Neural progenitor cell (in vitro differentiated cells): Measurements from ENCODE around the gene FAM193A. TPM values are rescaled to one million over a fixed set of nuclear protein-coding genes. Genes with fewer than 3 reads are reported as not detected.

Source experiments
- DNase-seq: peaks from one replicate; pipeline ENCODE4 v3.0.0-alpha.2; 2016; ENCODE audit warnings: low spot score
- H2AFZ ChIP-seq: fragments of 200-600 bp; sonication (generic); replicated peaks from 2 replicates; pipeline ENCODE4 v1.6.1; 2016; ENCODE audit warnings: antibody characterized with exemption
- H3F3A ChIP-seq: fragments of 200-600 bp; sonication (generic); 2 replicates; pipeline ENCODE4 v1.6.1; 2016; ENCODE audit warnings: antibody characterized with exemption, low read depth
- H3K27ac ChIP-seq: fragments of 200-600 bp; sonication (generic); 2 replicates; pipeline ENCODE4 v1.5.1; 2016; ENCODE audit warnings: mild to moderate bottlenecking
- H3K27me3 ChIP-seq: fragments of 200-600 bp; sonication (generic); 2 replicates; pipeline ENCODE4 v1.6.1; 2016; ENCODE audit warnings: mild to moderate bottlenecking, moderate library complexity
- H3K36me3 ChIP-seq: fragments of 200-600 bp; sonication (generic); 2 replicates; pipeline ENCODE4 v1.5.1; 2016
- H3K4me1 ChIP-seq: fragments of 200-600 bp; sonication (generic); 2 replicates; pipeline ENCODE4 v1.6.1; 2016; ENCODE audit warnings: mixed run types
- H3K4me2 ChIP-seq: fragments of 200-600 bp; sonication (generic); 2 replicates; pipeline ENCODE4 v1.6.1; 2016
- H3K4me3 ChIP-seq: fragments of 200-600 bp; sonication (generic); 2 replicates; pipeline ENCODE4 v1.5.1; 2016
- H3K79me2 ChIP-seq: fragments of 200-600 bp; sonication (generic); 2 replicates; pipeline ENCODE4 v1.6.1; 2016; ENCODE audit warnings: low read depth
- H3K9ac ChIP-seq: fragments of 200-600 bp; sonication (generic); 2 replicates; pipeline ENCODE4 v1.6.1; 2016
- H3K9me3 ChIP-seq: fragments of 200-600 bp; sonication (generic); 2 replicates; pipeline ENCODE4 v1.5.1; 2016; ENCODE audit warnings: low read depth
- H4K20me1 ChIP-seq: fragments of 200-600 bp; sonication (generic); 2 replicates; pipeline ENCODE4 v1.6.1; 2016; ENCODE audit warnings: low read depth
- H3K27ac Mint-ChIP-seq: 3 replicates; pipeline ENCODE4 v1.8.0; 2021; ENCODE audit warnings: mixed read lengths
- H3K27me3 Mint-ChIP-seq: 2 replicates; pipeline ENCODE4 v1.8.0; 2022; ENCODE audit warnings: low read depth, mild to moderate bottlenecking, inconsistent platforms, moderate library complexity, mixed read lengths; ENCODE audit not compliant: insufficient read depth
- H3K36me3 Mint-ChIP-seq: 3 replicates; pipeline ENCODE4 v1.8.0; 2021; ENCODE audit warnings: mixed read lengths
- H3K4me1 Mint-ChIP-seq: 3 replicates; pipeline ENCODE4 v1.8.0; 2021; ENCODE audit warnings: mixed read lengths
- H3K4me3 Mint-ChIP-seq: 3 replicates; pipeline ENCODE4 v1.8.0; 2021; ENCODE audit warnings: mild to moderate bottlenecking, moderate library complexity, mixed read lengths
- H3K9me3 Mint-ChIP-seq: 3 replicates; pipeline ENCODE4 v1.8.0; 2020; ENCODE audit warnings: mixed read lengths
- CTCF ChIP-seq: fragments of 200-600 bp; sonication (generic); IDR thresholded peaks from 2 replicates; pipeline ENCODE4 v1.5.1; 2017; ENCODE audit warnings: antibody characterized with exemption, mild to moderate bottlenecking
- EZH2 ChIP-seq: fragments of 200-600 bp; sonication (generic); IDR thresholded peaks from 2 replicates; pipeline ENCODE4 v1.6.1; 2017; ENCODE audit warnings: antibody characterized with exemption, mild to moderate bottlenecking, moderate library complexity
- EZH2phosphoT487 ChIP-seq: fragments of 200-600 bp; sonication (generic); IDR thresholded peaks from 2 replicates; pipeline ENCODE4 v1.6.1; 2017; ENCODE audit warnings: antibody characterized with exemption
- total RNA-seq: library from RNA; depleted of rRNA; stranded (reverse); fragments of >200 nt; gene quantifications from 2 replicates; pipeline ENCODE4 v1.2.3, GENCODE V29; 2015; ENCODE audit warnings: low replicate concordance

FAM193A gene
- total RNA-seq, 1 donor from 2014 or later: 29.1 TPM

- Mint-ChIP-seq H3K4me1 (no peaks in the 10 kb centered on the region), H3K36me3 (peaks cover 41% of the 10 kb centered on the region), H3K4me3 (no peak overlapping the region), H3K27me3 (peaks cover under 1% of the 10 kb centered on the region), H3K27ac (no peak overlapping the region), H3K9me3 (no peaks in the 10 kb centered on the region)
- DNase-seq: no peak
- peaks cover 16% of the 10 kb centered on the region for H3K36me3 ChIP-seq
- no peak overlapping the region for H2AFZ ChIP-seq
- TF ChIP-seq CTCF: no peak
- no peak for TF ChIP-seq EZH2phosphoT487
- no peak for TF ChIP-seq EZH2
- H3K4me2 ChIP-seq: no peak overlapping the region
- H3K79me2 ChIP-seq: peaks cover 81% of the 10 kb centered on the region
- H3K4me1 ChIP-seq: no peaks in the 10 kb centered on the region
- H3K4me3 ChIP-seq: no peak overlapping the region
- H4K20me1 ChIP-seq: peaks cover 59% of the 10 kb centered on the region
- no peak overlapping the region for H3K9ac ChIP-seq
- H3K27me3 ChIP-seq: no peaks in the 10 kb centered on the region
- no peak overlapping the region for H3K27ac ChIP-seq
- H3K9me3 ChIP-seq: no peaks in the 10 kb centered on the region
- H3F3A ChIP-seq: no peaks in the 10 kb centered on the region
Observed at GRCh38 chr4:2494992-2495391, 41.5 kb upstream of the FAM193A start.

- no peak overlapping the region for H3K4me3 Mint-ChIP-seq
- Histone ChIP-seq H3F3A (no peaks in the 10 kb centered on the region), H3K27me3 (no peaks in the 10 kb centered on the region), H3K4me3 (no peak overlapping the region), H3K79me2 (peaks cover 74% of the 10 kb centered on the region), H2AFZ (no peak overlapping the region), H3K9ac (no peak overlapping the region), H3K9me3 (no peaks in the 10 kb centered on the region), H3K36me3 (peaks cover 15% of the 10 kb centered on the region), H3K4me1 (no peaks in the 10 kb centered on the region), H3K4me2 (no peak overlapping the region), H3K27ac (no peak overlapping the region), H4K20me1 (peaks cover 48% of the 10 kb centered on the region)
- H3K36me3 Mint-ChIP-seq: peaks cover 43% of the 10 kb centered on the region
- no peaks in the 10 kb centered on the region for H3K27me3 Mint-ChIP-seq
- no peaks in the 10 kb centered on the region for H3K9me3 Mint-ChIP-seq
- TF ChIP-seq EZH2: no peak
- TF ChIP-seq CTCF: no peak
- no peak for TF ChIP-seq EZH2phosphoT487
- H3K27ac Mint-ChIP-seq: no peak overlapping the region
- no peaks in the 10 kb centered on the region for H3K4me1 Mint-ChIP-seq
- no peak for DNase-seq
Observed at GRCh38 chr4:2497324-2497723, 39.1 kb upstream of the FAM193A start.

- Mint-ChIP-seq H3K4me1 (no peaks in the 10 kb centered on the region), H3K36me3 (peaks cover 37% of the 10 kb centered on the region), H3K27me3 (no peaks in the 10 kb centered on the region), H3K9me3 (no peaks in the 10 kb centered on the region), H3K27ac (no peak overlapping the region), H3K4me3 (no peak overlapping the region)
- TF ChIP-seq CTCF (no peak), EZH2phosphoT487 (no peak), EZH2 (no peak)
- no peaks in the 10 kb centered on the region for H3F3A ChIP-seq
- no peak overlapping the region for H2AFZ ChIP-seq
- H3K36me3 ChIP-seq: peaks cover 15% of the 10 kb centered on the region
- no peaks in the 10 kb centered on the region for H3K4me1 ChIP-seq
- no peak overlapping the region for H3K4me3 ChIP-seq
- H3K9me3 ChIP-seq: no peaks in the 10 kb centered on the region
- no peak for DNase-seq
- H3K4me2 ChIP-seq: no peak overlapping the region
- no peak overlapping the region for H3K9ac ChIP-seq
- no peak overlapping the region for H3K27ac ChIP-seq
- H3K79me2 ChIP-seq: peaks cover 70% of the 10 kb centered on the region
- H3K27me3 ChIP-seq: no peaks in the 10 kb centered on the region
- peaks cover 44% of the 10 kb centered on the region for H4K20me1 ChIP-seq
Observed at GRCh38 chr4:2497931-2498330, 38.5 kb upstream of the FAM193A start.

GRCh38 chr4:2500547-2500946 lies 35.9 kb upstream of the FAM193A start:
- Histone ChIP-seq H3K36me3 (peaks cover 22% of the 10 kb centered on the region), H3K4me2 (no peak overlapping the region)
- H3K36me3 Mint-ChIP-seq: peaks cover 36% of the 10 kb centered on the region

More at GRCh38 chr4:2500547-2500946, 35.9 kb upstream of the FAM193A start:
- peaks cover 55% of the 10 kb centered on the region for H3K79me2 ChIP-seq
- H3K9ac ChIP-seq: no peak overlapping the region
- no peak for DNase-seq
- H3K4me1 Mint-ChIP-seq: no peaks in the 10 kb centered on the region
- TF ChIP-seq EZH2: no peak
- no peak for TF ChIP-seq CTCF
- TF ChIP-seq EZH2phosphoT487: no peak
- no peak overlapping the region for H3K27ac Mint-ChIP-seq
- no peak overlapping the region for H2AFZ ChIP-seq
- no peaks in the 10 kb centered on the region for H3K9me3 Mint-ChIP-seq
- no peaks in the 10 kb centered on the region for H3K4me1 ChIP-seq
- H3K27me3 ChIP-seq: no peaks in the 10 kb centered on the region
- no peak overlapping the region for H3K4me3 ChIP-seq
- H3F3A ChIP-seq: no peaks in the 10 kb centered on the region
- no peak overlapping the region for H3K27ac ChIP-seq
- H3K27me3 Mint-ChIP-seq: no peaks in the 10 kb centered on the region
- peaks cover 33% of the 10 kb centered on the region for H4K20me1 ChIP-seq
- no peak overlapping the region for H3K4me3 Mint-ChIP-seq
- no peaks in the 10 kb centered on the region for H3K9me3 ChIP-seq
